ENCODE results near the gene C6orf141.

The C6orf141 gene

DNA sequence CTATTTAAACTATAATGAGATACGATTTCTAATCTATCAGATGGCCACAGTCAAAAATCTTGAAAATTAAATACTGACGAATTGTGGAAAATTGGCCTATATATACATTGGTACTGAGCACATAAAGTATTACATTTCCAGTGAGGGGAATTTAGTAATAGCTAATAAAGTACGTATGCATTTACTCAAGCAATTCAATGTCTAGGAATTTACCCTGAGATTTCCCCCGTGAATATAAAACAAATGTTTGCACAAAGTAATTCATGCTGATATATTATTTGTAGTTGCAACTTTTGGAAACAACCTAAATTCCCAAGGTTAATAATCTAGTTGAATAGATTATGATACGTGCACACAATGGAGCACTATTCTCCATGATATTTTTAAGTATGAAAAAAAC is 14.7 kb upstream of the C6orf141 start:
- in situ Hi-C loops (cut with MboI; ENCODE audit: low sequenced_read_pairs): no loop called here

DNA sequence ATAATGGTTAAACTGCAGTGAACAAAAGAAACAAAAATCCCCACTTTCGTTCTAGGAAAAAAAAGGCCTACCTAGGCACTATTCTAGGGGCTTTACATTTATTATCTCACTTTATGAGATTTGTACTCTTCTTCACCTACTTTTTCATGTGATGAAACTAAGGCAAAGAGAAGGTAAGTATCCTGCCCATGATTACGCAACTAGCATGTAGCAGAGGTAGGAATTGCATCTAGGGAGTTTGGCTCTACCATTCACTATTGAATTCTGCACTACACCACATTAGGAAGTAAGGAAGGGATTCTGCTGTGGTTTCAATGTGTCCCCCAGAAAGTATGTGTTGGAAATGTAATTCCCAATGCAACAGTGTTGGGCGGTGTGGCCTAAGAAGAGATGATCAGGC is 11.4 kb upstream of the C6orf141 start:
- in situ Hi-C loops (cut with MboI; ENCODE audit: low sequenced_read_pairs): no loop called here

GRCh38 chr6:49540614-49541013 is 9.9 kb upstream of the C6orf141 start:
- in situ Hi-C loops (cut with MboI; ENCODE audit: low sequenced_read_pairs): no loop called here

- in situ Hi-C loops (cut with MboI; ENCODE audit: low sequenced_read_pairs): no loop called here
These were observed 9.2 kb upstream of the C6orf141 start for GRCh38 chr6:49541210-49541724.

GRCh38 chr6:49541936-49542335 is 8.5 kb upstream of the C6orf141 start:
- in situ Hi-C loops (cut with MboI; ENCODE audit: low sequenced_read_pairs): no loop called here

- in situ Hi-C loops (cut with MboI; ENCODE audit: low sequenced_read_pairs): no loop called here
These were observed 7.2 kb upstream of the C6orf141 start for GRCh38 chr6:49543087-49543858.

GRCh38 chr6:49546331-49546730 is 4.1 kb upstream of the C6orf141 start:
- in situ Hi-C loops (cut with MboI; ENCODE audit: low sequenced_read_pairs): no loop called here

- in situ Hi-C loops (cut with MboI; ENCODE audit: low sequenced_read_pairs): no loop called here
These were observed 1.7 kb upstream of the C6orf141 start for GRCh38 chr6:49548613-49549304.

GRCh38 chr6:49549691-49550491 is 577 bp upstream of the C6orf141 start:
- in situ Hi-C loops (cut with MboI; ENCODE audit: low sequenced_read_pairs): no loop called here

- in situ Hi-C loops (cut with MboI; ENCODE audit: low sequenced_read_pairs): no loop called here
These were observed 804 bp downstream of the C6orf141 start for GRCh38 chr6:49551078-49551865.

- in situ Hi-C loops (cut with MboI; ENCODE audit: low sequenced_read_pairs): no loop called here
These were observed 1.3 kb downstream of the C6orf141 start for GRCh38 chr6:49551866-49552129.

DNA sequence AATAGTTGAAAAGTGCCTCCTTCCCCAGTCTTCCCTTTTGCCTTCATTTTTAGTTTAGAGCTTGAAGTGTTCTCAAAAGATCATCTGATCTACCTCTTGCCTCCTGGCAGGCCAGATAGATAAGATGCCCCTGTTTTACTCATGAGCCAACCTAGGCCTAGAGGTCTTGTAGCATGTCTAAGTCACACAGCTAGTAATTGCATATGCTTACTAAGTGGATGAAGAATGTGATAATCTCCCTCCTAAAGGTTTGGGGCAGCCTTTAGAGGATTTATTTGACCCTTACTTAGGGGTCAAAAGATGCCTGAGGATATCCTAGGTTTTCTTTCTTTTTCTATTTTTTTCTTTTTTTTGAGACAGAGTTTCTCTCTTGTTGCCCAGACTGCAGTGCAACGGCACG is 2.1 kb downstream of the C6orf141 start:
- in situ Hi-C loops (cut with MboI; ENCODE audit: low sequenced_read_pairs): no loop called here

GRCh38 chr6:49553384-49553783 is 2.9 kb downstream of the C6orf141 start:
- in situ Hi-C loops (cut with MboI; ENCODE audit: low sequenced_read_pairs): no loop called here

DNA sequence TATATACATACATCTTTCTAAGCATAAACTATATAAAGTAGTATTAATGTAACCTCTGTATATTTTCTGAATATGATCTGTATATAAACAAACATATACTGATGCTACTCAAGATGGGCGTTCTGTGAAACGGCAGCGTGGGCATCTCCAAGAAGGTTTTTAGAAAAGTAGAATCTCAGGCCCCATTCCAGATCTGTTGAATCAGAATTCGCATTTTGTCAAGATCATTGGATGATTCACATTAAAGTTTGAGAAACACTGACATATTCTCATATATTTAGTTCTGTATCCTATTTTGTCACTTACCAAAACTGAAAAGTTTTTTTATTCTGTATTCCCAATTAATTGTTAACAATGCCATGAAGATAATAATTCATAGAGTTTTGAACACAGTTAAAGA is 5.5 kb downstream of the C6orf141 start:
- in situ Hi-C loops (cut with MboI; ENCODE audit: low sequenced_read_pairs): no loop called here

- in situ Hi-C loops (cut with MboI; ENCODE audit: low sequenced_read_pairs): no loop called here
These were observed 6.0 kb downstream of the C6orf141 start for GRCh38 chr6:49556429-49556837.

- in situ Hi-C loops (cut with MboI; ENCODE audit: low sequenced_read_pairs): no loop called here
These were observed 6.7 kb downstream of the C6orf141 start for GRCh38 chr6:49557177-49557576.

GRCh38 chr6:49558238-49558637 is 7.8 kb downstream of the C6orf141 start:
- in situ Hi-C loops (cut with MboI; ENCODE audit: low sequenced_read_pairs): no loop called here

DNA sequence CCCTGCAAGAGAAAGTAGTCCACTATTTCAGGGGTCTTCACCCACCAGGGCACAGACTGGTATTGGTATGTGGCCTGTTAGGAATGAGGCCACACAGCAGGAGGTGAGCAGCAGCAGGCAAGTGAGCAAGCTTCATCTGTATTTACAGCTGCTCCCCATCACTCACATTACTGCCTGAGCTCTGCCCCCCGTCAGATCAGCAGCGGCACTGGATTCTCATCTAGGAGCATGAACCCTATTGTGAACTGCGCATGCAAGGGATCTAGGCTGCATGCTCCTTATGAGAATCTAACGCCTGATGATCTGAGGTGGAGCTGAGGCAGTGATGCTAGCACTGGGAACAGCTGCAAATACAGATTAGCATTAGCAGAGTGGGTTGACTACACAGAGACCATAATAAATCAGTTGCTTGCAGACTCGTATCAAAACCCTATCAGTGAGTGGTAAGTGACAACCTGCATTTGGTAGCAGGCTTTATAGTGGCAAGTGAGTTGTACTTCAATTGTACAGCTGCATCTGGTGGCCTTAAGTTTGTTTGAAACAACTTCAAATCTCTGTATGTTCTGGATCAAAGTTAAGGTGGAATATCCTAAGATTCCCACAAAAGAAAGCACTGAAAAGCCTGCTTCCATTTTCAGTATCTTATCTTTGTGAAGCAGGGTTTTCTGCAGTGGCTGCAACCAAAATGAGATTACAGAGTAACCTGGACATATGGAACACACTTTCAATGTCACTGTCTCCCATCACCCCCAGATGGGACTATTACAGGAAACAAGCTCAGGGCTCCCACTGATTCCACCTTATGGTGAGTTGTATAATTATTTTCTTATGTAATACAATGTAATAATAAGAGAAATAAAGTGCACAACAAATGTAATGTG is 12.8 kb downstream of the C6orf141 start:
- in situ Hi-C loops (cut with MboI; ENCODE audit: low sequenced_read_pairs): no loop called here

DNA sequence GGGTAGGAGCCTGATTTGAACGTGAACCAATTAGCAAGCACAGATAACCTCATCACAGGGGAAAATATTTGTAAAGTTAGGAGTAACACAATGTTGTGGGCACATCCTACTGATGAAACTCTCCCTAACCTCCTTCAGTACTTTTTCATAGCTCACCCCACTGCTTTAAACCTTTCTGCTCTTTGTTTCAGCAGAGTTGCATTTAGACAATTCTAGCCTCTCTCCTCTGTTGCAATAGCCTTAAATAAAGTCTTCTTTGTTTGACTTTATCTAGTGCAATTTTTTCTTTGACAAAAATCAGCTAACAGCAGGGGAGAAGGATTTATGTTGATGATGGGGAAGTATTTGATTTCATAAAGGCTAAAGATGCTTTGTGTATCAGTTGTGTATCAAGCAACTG is 14.1 kb downstream of the C6orf141 start:
- in situ Hi-C loops (cut with MboI; ENCODE audit: low sequenced_read_pairs): no loop called here

DNA sequence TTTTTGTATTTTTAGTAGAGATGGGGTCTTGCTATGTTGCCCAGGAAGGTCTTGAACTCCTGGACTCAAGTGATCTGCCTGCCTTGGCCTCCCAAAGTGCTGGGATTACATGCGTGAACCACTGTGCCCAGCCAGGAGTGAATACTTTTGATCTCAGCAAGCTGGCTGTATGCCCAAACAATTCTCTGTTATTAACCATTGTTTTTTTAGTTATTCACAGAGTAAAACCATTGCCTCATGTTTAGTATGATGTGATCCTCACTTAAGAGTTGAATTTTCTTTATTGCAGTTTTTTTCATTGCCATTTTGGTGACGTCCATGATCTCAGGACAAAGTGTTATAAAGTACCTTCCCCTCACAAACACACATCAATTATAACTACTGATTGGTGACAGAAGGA is 14.8 kb downstream of the C6orf141 start:
- in situ Hi-C loops (cut with MboI; ENCODE audit: low sequenced_read_pairs): no loop called here

Data from HL-60/S4 (cell line).